Astrocyte of the cerebellum (primary cell): ENCODE results near the gene ZNF700.
"Not testable (repeated sequence)": the region's sequence is repeated elsewhere in the genome, so short reads cannot be mapped to it uniquely, and the experiment has no call there.

Source experiments
- DNase-seq: peaks from one replicate; pipeline ENCODE4 v3.0.0-alpha.2; 2011; ENCODE audit warnings: low read depth
- H3K4me3 ChIP-seq: 2 replicates; pipeline ENCODE4 v1.5.1; 2011; ENCODE audit warnings: mild to moderate bottlenecking, low read depth, low read length, moderate library complexity
- CTCF ChIP-seq: IDR thresholded peaks from 2 replicates; pipeline ENCODE4 v1.5.1; 2012; ENCODE audit warnings: low read length, low read depth, moderate library complexity, mild to moderate bottlenecking; ENCODE audit errors: missing control alignments
- in situ Hi-C: cut with HindIII; loops from 2 replicates; pipeline ENCODE4 v1.10.0; 2017; ENCODE audit warnings: low sequenced_read_pairs

ZNF700 gene

GRCh38 chr19:11924886-11925650 lies at the start of gene ZNF700:
Gene ZNF700, plus strand, starts transcription at chr19:11925107. Its CDS starts 104 bp downstream, at chr19:11925211.
- peak within 1 kb of the TSS; percentile 82 for H3K4me3 ChIP-seq
- no peak for TF ChIP-seq CTCF
- in situ Hi-C loops, result no loop called here
- peak; percentile 67 for DNase-seq

GRCh38 chr19:11879687-11880266 lies 45.1 kb upstream of the ZNF700 start:
- DNase-seq, in situ Hi-C loops, H3K4me3 ChIP-seq: not testable (repeated sequence)
- peak; percentile 7 for TF ChIP-seq CTCF

DNA sequence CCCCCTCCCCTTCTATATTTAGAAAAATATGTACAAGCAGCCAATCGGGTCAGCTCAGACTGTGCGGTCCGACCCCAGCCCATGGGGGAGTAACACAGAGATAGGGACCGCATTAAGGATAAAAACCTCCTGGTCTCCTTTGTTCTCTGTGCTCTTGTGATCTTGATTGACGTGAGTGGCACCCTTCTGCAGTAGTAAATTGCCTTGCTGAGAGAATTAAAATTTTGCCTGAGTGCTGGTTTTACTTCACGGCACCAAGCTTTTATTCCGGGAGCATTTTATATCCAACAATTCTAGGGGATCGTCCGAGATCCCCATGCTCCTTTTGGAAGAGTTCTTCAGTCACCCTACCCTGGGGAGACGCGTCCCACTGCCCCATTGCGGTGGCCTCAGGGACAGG lies 44.3 kb upstream of the ZNF700 start:
- no peak for TF ChIP-seq CTCF
- no peak overlapping the region for H3K4me3 ChIP-seq
- in situ Hi-C loops, result no loop called here
- no peak for DNase-seq

DNA sequence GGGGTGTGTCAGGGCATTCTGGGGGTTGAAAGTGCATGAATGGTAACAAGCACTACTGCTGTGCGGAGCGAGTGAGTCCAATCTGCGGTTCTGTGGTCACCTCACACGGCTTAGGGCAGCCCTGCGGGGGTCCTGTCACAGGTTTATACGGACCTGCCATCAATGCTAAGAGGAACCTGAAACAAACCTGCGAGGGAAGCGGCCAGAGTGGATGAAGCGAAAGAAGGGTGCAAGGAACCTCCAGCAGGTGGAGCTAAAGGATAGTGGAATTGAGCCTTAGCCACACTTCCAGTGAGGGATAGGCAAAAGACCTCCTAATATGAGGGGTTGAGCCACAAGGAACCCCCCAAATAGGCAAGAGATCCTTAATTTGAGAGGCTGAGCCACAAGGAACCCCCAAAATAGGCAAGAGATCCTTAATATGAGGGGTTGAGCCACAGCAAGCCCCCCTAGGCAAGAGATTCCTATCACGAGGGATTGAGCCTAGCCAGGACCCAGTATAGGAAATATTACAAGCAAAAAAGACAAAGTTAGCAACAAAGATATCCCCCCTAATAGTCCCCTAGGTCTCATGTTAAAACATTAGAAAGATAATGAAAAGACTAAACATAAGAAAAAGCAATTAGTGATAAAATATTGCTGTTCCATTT lies 43.6 kb upstream of the ZNF700 start:
- DNase-seq, result peak; percentile 27
- H3K4me3 ChIP-seq, result no peak overlapping the region
- TF ChIP-seq CTCF, result peak; percentile 77
- in situ Hi-C loops, result no loop called here

- no peak for TF ChIP-seq CTCF
- in situ Hi-C loops, result no loop called here
- no peak overlapping the region for H3K4me3 ChIP-seq
- no peak for DNase-seq
Measured at GRCh38 chr19:11882606-11883005, 42.3 kb upstream of the ZNF700 start.

DNA sequence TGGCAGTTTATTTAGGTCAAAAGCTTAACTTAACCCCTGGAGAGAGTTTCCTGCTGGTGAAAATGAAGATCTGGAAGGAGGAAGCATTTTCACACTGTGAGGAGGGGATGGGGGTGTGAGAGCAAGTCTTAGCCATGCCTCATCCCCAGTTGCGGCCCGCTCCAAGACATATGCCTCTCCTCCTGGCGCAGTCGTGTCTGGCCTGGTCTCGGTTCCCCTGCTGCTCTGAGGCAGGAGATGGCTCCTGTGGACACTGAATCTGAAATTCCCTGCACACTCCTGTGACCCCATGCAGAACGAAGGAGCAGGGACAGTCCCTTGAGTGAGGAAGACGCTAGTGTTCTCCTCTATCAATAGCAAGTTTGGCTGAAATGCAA lies 37.7 kb upstream of the ZNF700 start:
- DNase-seq, result no peak
- in situ Hi-C loops, result no loop called here
- peak overlapping the region; percentile 74 for H3K4me3 ChIP-seq
- no peak for TF ChIP-seq CTCF
